Stimulated activated CD4-positive, alpha-beta T cell treated with anti-CD3 and anti-CD28 coated beads, Interleukin-1b, Interleukin-23, amount 100 ng/mL, for 48 hours (primary cell): ENCODE measurements around the gene ATP2C2.

Experiments used
- DNase-seq: peaks from one replicate; pipeline ENCODE4 v3.0.0-alpha.2; 2020

The ATP2C2 gene

DNA sequence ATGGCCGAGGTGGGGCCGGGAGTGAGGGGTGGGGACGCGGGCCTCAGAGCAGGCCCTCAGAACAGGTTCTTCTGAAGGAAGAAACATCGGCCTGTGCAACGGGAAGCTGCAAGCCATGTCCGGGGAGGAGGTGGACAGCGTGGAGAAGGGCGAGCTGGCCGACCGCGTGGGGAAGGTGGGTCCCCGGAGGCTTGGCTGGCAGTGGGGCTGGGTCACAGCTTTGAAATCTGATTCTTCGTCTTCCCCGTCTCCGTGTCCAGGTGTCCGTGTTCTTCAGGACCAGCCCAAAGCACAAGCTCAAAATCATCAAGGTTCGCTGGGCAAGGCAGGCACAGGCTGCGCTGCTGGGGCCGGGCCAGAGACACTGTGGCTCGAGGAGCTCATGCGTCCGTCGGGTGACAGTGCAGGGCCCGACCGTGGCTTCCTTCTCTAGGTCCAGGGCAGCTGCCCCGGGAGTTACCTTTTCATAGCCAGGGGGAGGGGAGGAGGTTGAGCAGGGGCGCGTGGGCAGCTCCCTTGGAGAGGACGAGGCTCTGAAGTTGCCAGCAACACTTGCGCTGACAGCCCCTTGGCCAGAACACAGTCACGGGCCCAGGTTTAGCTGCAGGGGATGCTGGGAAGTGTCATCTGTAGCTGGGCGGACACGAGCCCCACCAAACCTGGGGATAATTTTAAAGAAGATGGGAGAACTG, 84.9 kb downstream of the ATP2C2 start:
- no peak for DNase-seq

DNA sequence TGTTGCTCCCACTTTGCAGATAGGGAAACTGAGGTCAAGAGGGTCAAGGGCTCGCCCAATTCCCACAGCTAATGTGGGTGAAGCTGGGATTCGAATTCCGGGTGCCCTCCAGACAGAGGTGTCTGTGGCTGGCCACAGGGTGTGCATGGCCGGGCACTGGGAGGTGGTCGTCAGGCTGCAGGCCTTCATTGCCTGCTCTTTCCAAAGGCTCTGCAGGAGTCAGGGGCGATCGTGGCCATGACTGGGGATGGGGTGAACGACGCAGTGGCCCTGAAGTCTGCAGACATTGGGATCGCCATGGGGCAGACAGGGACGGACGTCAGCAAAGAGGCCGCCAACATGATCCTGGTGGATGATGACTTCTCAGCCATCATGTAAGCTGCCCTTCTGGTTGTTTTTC, 86.3 kb downstream of the ATP2C2 start:
- DNase-seq = no peak

DNA sequence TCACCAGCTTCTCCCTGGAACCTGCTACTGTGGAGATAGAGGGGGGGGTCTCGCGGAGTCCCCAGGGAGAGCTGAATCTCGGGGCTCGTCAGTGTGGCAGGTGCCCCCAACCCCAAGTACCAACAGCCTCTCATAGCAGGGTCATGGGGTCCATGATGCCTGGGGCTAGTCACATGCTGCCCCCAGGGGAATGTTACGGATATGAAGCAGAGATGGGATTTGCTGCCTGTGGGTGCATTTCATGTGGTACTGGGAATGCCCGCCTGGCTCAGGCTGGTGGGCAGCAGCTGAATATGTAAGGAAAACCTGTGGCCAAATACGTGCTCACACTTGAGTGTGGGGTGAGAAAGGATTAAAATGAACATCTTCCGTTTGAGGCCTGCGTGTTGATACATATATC, 86.7 kb downstream of the ATP2C2 start:
- DNase-seq = no peak

DNA sequence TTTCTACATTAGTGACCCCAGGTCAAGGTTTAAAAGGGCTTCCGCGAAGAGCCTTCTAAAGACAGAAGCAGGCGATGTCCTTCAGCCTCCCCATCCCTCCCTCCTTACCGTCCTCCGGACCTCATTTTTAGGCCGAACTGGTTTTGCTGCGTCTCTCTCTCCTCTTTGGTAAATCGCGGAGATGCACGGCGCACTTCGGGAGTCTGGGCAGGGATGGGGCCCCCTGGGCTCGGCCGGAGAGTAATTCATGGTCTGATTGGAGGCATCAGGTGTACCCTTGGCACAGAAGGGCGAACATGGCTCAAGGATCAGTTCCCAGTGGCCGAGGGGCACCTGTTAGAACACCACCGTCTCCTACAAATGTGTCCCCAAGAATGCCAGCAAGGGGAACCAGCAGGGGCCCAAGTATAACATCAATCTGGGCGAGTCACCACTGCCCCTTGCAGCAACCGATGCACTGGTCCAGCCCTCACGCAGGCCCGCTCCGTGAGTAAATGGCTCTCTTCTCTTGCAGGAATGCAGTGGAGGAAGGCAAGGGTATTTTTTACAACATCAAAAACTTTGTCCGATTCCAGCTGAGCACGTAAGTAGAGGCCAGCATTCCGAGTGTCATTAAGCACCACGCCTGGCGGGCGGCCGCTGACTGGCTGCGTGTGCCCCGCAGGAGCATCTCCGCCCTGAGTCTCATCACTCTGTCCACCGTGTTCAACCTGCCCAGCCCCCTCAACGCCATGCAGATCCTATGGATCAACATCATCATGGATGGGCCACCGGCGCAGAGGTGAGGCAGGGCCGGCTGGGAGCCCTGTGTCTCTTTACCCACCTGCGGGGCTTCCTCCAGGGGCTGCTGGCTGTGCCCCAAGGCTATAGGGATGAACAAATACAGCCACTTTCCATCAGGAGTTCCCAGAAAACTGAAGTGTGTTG, 90.5 kb downstream of the ATP2C2 start:
- DNase-seq = no peak

DNA sequence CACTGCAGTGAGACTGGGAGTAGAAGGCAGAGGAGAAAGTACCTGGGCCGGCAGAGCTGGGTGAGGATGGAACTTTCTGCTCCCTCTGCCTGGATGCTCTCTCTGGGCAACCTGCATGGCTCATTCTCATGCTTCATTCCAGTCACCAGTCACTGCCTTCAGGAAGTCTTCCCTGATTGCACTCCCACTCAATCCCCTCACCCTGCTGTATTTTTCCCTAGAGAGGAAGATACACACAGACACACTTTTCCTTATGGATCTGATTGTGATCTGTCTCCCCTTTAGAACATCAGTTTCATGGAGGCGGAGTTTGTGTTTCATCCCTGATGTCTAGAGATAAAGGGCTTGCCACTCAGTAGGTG, 91.2 kb downstream of the ATP2C2 start:
- no peak for DNase-seq

DNA sequence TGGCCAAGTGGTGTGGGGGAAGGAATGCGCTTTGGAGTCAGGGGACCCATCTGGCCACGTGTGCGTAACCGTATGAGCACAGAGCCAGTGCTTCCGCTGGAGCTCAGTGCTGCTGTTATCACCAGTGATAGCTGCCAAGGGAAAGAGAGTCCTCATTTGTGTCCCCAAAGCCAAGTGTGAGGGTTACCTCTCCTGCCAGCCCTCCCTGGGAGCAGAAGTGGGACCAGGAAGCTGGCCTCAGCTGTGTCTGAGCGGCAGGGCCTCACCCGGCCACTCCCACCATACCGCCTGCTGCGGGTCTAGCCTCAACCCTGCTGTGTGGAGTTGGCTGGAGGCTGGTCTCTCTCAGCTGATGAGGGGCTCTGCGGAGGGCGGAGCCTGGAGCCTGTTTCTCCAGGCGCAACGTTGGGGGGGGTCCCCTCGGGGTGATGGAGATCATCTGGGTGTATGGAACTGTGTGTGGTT, 91.6 kb downstream of the ATP2C2 start:
- no peak for DNase-seq

DNA sequence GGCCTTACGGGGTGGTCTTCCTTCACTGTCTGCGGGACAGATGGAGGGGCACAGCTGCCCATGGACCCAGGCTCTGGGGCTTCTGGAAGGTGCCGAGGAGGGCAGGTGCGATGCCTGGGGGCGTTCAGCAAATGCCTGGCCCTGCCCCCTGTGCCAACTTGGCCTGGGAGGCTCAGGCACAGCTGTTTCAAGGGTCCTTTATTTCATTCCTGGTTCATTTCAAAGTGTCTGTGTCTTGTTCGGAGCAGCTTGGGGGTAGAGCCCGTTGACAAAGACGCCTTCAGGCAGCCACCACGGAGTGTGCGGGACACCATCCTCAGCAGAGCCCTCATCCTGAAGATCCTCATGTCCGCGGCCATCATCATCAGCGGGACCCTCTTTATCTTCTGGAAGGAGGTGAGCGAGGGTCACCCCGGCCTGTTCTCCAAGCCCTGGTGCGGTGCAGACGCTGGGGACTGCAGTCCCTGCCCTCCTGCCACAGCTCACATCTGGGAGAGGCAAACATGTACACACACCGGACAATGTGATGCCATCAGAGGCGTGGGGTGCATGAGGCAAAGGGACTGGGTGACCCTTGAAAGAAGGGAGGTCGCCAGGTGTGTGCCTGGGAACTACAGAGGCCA, 92.2 kb downstream of the ATP2C2 start:
- no peak for DNase-seq

DNA sequence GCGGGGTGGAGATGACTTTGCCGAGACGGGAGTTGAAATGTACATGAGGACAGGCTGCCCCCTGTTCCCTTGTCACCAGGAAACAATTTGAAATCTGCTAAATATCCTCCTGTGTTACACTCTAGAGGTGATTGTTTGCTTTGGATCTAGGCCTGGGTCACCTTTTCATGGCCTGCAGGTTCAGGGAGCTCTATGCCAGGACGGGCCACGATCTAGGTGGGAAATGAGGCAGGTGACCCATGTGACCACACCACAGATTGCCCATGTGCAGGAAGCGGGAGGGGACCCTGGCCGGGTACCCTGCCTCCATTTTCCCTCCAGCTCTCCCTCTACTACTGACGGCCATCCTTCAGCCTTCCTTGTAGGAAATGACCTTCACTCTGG, 92.7 kb downstream of the ATP2C2 start:
- DNase-seq = no peak

DNA sequence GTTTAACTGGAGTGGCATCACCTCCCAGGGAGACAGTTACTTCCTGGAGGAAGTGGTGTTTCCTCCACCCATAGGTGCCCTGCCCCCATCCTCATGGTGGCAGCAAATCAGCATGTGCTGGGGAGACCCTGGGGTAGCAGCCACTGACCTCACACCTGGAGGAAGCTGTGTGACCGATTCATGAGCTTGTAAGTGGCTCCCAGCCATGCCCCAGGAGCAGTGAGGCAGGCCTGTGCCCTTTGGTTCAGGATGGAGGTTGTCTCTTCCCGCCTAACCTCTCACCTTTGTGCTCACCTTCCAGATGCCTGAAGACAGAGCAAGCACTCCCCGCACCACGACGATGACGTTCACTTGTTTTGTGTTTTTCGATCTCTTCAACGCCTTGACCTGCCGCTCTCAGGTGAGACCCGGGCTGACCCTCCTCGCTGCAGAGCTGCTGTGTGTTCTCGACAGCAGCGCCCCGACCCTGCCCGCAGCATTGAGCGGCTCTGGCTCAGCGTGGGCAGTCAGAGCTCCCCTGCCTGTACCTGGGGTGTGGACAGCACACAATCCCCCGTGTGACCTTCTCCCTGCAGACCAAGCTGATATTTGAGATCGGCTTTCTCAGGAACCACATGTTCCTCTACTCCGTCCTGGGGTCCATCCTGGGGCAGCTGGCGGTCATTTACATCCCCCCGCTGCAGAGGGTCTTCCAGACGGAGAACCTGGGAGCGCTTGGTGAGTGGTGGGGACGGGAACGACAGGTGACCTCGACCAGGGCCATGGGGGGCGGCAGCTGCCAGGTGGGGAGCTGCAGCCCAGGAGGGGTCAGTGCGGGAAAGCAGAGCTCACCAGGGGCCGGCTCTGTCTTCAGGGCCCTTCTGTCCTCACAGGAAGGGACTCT, 93.3 kb downstream of the ATP2C2 start:
- DNase-seq = no peak

DNA sequence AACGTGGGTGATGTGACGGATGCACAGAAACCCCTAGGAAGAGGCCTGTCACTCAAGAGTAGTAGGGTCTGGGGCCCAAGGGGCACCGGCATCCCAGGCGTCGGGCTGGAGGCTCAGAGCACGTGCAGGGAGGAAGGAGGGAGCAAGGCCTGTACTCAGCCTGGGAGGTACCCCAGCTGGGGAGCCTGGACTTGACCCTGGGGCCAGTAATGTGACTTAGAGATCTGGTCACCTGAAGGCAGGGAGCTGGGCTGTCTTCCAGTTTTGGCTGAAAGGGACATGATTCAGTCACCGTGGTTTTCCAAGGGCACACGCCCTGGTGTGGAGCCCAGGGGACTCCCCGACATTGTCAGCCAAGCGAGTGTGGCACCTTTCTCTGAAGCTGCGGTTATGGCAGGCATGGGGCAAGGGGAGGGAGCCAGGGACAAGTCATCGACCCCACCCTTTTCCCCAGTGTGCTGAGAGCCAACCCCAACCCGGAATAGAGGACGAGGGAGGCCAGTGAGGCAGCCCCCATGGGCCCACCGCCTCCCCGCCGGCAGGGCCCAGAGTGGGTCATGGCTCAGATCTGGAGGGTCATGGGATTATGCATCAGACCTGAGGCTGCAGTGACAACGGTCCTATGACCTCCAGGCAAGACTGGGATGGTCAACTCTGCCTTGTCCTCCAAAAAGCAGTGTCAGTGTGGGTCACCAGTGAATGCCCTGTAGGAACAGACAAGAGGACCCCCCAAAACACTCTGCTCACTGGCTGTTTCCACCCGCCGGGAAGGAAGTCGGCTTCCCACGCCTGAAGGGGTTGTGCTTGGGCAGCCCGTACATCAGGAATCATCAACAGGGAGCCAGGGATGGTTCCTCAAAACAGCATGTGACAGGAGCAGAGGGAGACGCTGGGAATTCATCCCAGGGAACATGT, 94.2 kb downstream of the ATP2C2 start:
- no peak for DNase-seq

DNA sequence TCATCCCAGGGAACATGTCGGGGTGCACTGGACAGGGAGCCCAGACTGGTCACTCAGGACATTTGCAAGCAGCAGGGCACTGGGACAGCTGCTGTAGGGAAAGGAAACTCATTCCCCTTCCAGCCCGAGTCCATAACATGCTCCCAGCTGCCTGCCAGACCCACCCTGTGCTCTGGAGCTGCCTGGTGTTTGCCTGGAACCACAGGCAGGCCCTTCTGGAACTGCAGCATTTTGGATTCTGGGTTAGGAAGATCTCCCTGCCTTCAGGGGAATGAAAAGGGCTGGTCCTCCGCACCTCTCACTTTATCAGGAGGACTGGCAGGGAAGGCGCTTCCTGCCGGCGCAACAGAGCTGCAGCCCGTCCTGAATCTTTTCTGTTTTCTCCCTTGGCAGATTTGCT, 94.9 kb downstream of the ATP2C2 start:
- DNase-seq = no peak

DNA sequence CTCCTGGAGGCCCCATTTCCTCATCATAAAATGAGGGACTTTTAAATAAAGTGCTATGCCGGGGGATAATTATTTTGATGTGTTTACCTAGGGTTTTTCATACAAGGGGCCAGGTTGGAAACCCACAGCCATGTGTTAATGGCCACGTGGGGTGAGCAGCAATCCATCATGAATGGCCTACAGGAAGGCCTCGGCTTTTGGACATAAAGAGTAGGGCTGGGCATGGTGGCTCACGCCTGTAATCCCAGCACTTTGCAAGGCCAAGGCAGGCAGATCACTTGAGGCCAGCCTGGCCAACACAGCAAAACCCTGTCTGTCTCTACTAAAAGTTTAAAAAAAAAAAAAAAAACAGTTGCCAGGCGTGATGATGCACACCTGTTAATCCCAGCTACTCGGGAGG, 95.8 kb downstream of the ATP2C2 start:
- no peak for DNase-seq

DNA sequence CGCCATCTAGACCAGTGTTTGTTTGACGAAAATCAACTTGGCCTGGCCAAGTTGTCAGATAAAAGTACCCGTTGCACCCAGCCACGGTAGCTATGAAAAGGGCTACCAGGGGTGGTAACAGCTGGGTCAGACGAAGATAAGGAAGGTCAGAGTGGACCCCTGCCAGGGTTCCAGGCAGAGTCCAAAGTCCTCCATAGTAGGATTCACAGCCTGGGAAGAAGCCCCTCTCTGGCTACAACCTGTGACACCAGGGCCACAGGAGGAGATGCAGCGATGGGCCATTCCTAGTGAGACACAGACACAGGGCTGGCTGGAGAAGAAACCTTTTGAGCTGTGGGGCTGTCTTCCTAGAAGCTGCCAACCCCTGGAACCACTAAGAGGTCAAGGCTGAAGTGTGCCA, 96.8 kb downstream of the ATP2C2 start:
- no peak for DNase-seq

DNA sequence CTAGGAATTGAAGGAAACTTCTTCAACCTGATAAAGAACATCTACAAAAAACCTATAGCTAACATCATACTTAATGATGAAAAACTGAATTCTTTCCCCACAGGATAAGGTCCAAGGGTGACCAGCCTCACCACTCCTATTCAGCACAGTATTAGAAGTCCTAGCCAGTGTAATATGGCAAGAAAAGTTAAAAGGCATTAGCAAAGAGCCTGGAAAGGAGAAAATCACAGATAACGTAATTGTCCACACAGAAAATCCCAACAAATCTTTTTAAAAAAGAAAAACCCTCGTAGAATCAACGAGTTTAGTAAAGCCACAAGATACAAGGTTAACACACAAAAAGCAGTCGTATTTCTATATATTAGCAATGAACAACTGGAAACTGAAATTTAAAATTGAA, 98.4 kb downstream of the ATP2C2 start:
- DNase-seq = no peak

DNA sequence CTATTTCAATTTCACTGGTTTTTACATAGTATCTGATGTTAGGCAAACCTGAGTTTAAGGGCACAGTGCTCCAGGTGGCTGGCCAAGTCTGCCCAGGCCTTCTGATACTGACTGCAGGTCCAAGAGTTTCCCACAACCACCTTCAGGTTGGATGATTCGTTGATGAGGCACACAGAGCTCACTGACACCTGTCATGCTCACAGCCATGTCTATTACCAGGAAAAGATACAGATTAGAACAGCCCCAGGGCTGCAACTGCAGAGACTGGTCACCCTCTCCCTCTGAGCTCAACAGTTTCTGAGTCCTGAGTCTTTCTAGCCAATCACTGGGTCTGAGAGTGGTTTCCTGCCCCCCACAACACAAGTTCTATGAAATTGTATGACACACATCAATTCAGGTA, 98.9 kb downstream of the ATP2C2 start:
- no peak for DNase-seq

DNA sequence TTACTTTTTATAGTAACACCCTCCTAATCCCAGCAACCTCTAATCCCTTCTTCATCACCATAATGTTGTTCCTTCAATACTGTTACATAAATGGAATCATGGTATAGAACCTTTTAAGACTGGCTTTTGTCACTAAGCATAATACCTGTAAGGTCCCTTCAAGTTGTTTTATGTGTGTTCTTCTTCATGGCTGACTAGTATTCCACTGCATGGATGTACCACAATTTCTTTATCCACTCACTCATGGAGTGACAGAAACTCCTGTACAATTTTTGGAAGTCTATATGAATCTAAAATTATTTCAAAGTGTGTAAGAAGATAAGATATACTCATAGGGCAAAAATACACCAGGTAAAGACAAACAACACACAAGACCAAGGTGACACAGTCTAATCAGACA, 99.4 kb downstream of the ATP2C2 start:
- no peak for DNase-seq

DNA sequence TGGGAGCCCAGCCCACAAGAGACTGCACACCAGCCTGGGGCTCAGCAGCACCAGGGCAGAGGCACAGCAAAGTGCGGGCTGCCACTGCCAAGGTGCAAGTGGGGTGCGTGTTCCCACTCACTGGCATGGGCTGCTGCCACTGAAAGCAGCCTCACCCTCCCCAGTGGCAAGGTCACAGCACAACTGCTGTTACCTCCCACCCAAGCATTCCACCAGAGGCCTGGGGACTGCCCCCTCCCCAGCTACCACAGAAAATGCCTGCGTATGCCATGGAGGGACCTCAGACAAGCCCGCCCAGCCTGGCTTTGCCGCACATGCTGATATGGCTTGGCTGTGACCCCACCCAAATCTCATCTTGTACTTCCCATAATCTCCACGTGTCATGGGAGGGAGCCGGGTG, 103.0 kb downstream of the ATP2C2 start:
- DNase-seq = no peak

DNA sequence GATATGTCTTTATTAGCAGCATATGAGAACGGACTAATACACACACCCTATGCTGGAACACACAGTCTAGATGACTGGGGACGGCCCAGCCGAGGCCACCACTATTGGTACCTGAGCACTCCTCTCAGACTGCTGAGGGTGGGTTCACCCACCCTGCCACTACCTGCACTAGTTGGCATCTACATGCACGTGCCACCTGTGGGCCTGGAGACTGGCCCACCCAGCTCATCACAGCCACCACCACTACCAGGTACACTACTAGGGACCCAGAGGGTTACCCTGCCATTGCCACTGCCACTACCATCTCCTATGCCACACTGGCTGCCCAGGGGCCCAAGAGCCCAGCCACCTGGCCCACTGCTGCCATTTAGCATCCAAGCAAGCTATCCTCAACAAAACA, 103.6 kb downstream of the ATP2C2 start:
- no peak for DNase-seq

DNA sequence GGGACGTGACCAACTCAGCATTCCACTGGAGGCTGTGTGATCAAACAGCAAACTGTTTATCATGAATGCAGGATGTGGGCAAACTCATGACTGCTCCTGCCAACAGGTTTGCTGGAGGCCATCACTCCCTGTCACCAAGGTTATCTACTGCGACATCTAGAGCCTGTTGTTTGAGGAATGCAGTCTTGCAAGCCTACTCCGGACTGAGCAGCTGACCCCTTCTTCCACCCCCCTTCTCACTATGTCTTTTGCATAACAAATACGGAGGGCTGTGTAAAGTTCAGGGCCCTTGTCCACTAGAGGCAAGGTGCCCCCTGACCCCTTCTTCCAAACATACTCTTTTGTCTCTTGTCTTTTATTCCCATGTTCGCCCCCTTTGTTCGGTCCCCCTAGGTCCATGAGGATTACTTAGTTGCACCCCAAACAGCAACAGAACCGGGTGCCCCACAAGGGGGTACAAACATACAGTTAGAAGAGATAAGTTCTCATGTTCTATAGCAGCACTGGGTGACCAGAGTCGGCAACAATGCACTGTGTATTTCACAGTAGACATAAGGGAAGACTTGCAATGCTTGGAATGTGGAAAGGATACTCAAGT, 107.4 kb downstream of the ATP2C2 start:
- DNase-seq = no peak

DNA sequence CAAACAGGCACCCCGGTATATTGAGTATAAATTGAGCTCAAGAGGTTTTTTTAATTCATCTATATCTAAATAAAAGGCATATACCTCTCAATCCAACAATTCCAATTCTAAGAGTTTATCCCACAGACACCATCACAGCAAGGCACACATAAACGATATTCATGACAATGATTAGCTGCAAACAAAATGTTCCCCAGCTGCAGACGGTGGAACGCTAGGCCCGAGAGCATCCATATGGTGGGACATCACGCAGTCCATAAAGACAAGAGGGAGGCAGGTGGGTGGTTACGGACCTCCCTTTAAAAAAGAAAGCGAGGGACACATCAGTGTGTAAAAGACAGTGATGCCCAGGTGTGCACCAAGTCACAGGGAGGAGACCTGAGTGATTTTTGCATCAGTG, 108.1 kb downstream of the ATP2C2 start:
- DNase-seq = no peak

DNA sequence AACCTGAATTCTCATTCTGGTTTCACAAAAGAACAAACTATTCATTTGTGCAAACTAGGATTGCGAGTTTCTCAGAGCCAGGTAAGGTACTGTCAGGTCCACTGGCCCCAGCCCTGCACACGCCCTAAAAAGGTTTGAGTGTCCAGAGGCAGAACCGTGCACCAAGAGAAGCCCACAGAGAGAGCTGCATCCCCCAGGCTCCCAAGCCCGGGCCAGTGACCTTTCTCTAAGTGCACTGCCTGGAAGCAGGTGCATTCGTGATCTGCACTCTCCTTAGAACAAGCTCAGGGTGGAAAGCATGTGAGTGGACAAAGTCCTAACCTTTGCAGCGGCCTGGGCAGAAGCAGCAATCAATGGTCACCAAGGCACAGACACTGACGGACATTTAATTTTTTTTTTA, 109.3 kb downstream of the ATP2C2 start:
- DNase-seq = no peak
